ENCODE results near the gene TMEM219. TPM values are rescaled to one million over a fixed set of nuclear protein-coding genes. Genes with fewer than 3 reads are reported as not detected.

TMEM219 gene
- total RNA-seq, 1 experiment from 2014 or later: 69.6 TPM

- TF ChIP-seq ZBTB21 (CRISPR knock-in tag; IDR thresholded peaks at IDR 0.05; ENCODE audit: borderline replicate concordance) (peak; percentile 92), ZBTB43 (CRISPR knock-in tag; IDR thresholded peaks at IDR 0.05) (no peak)
- TF ChIP-seq, protein P1, sequence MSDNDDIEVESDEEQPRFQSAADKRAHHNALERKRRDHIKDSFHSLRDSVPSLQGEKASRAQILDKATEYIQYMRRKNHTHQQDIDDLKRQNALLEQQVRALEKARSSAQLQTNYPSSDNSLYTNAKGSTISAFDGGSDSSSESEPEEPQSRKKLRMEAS (CRISPR knock-in tag; IDR thresholded peaks at IDR 0.05): peak; percentile 11; the same call in 1 of the 2 replicates
Observed at GRCh38 chr16:29995911-29996765, 34.3 kb downstream of the TMEM219 start, which contains the start of gene INO80E (continued).

- ATAC-seq: no peak
- Mint-ChIP-seq H3K27me3 (ENCODE audit: low read depth) (no peaks in the 10 kb centered on the region), H3K27ac (peak overlapping the region; percentile 78), H3K4me1 (peaks cover 20% of the 10 kb centered on the region), H3K9me3 (no peaks in the 10 kb centered on the region), H3K4me3 (peak overlapping the region; percentile 94), H3K36me3 (peaks cover 15% of the 10 kb centered on the region)
- DNase-seq (ENCODE audit: low spot score): no peak
- ChIA-PET CTCF (interaction anchor here (0.9 kb wide), 1 partner anchor 35 kb away, joined by 3 read pairs; no protein-coding TSS in a partner anchor), POLR2A (interaction anchor here (0.8 kb wide), 1 partner anchor 171 kb away, joined by 3 read pairs; no protein-coding TSS in a partner anchor)
- TF ChIP-seq JUN (CRISPR knock-in tag; IDR thresholded peaks at IDR 0.05) (no peak), TEAD1 (CRISPR knock-in tag; IDR thresholded peaks at IDR 0.05) (no peak), IRF2 (CRISPR knock-in tag; IDR thresholded peaks at IDR 0.05; ENCODE audit: borderline replicate concordance, low read depth) (no peak), STAT6 (CRISPR knock-in tag; conservative IDR thresholded peaks at IDR 0.05; ENCODE audit: low read depth) (no peak), MYBL2 (CRISPR knock-in tag; IDR thresholded peaks at IDR 0.05) (no peak), GABPB1 (CRISPR knock-in tag; IDR thresholded peaks at IDR 0.05) (no peak), AFF4 (CRISPR knock-in tag; IDR thresholded peaks at IDR 0.05; ENCODE audit: borderline replicate concordance) (no peak), HMGA2 (CRISPR knock-in tag; IDR thresholded peaks at IDR 0.05) (no peak), SMAD4 (CRISPR knock-in tag; IDR thresholded peaks at IDR 0.05) (no peak), NR2C2 (CRISPR knock-in tag; IDR thresholded peaks at IDR 0.05) (no peak), E2F5 (CRISPR knock-in tag; IDR thresholded peaks at IDR 0.05) (no peak), ZBTB43 (CRISPR knock-in tag; IDR thresholded peaks at IDR 0.05) (no peak), ZNF263 (CRISPR knock-in tag; IDR thresholded peaks at IDR 0.05; ENCODE audit: low read depth) (no peak), FOXP1 (CRISPR knock-in tag; IDR thresholded peaks at IDR 0.05; ENCODE audit: borderline replicate concordance) (no peak), FOXJ3 (CRISPR knock-in tag; IDR thresholded peaks at IDR 0.05; ENCODE audit: borderline replicate concordance) (no peak)
- TF ChIP-seq, protein P2, sequence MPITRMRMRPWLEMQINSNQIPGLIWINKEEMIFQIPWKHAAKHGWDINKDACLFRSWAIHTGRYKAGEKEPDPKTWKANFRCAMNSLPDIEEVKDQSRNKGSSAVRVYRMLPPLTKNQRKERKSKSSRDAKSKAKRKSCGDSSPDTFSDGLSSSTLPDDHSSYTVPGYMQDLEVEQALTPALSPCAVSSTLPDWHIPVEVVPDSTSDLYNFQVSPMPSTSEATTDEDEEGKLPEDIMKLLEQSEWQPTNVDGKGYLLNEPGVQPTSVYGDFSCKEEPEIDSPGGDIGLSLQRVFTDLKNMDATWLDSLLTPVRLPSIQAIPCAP (CRISPR knock-in tag; IDR thresholded peaks at IDR 0.05): no peak
- TF ChIP-seq, protein P3, sequence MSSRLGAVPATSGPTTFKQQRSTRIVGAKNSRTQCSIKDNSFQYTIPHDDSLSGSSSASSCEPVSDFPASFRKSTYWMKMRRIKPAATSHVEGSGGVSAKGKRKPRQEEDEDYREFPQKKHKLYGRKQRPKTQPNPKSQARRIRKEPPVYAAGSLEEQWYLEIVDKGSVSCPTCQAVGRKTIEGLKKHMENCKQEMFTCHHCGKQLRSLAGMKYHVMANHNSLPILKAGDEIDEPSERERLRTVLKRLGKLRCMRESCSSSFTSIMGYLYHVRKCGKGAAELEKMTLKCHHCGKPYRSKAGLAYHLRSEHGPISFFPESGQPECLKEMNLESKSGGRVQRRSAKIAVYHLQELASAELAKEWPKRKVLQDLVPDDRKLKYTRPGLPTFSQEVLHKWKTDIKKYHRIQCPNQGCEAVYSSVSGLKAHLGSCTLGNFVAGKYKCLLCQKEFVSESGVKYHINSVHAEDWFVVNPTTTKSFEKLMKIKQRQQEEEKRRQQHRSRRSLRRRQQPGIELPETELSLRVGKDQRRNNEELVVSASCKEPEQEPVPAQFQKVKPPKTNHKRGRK (CRISPR knock-in tag; IDR thresholded peaks at IDR 0.05; ENCODE audit: borderline replicate concordance): no peak
Observed at GRCh38 chr16:29996766-29997250, 34.9 kb downstream of the TMEM219 start.
